K562 (cell line): ENCODE measurements around the gene CDAN1. TPM values are rescaled to one million over a fixed set of nuclear protein-coding genes. Genes with fewer than 3 reads are reported as not detected.
"Not testable (repeated sequence)": the region's sequence is repeated elsewhere in the genome, so short reads cannot be mapped to it uniquely, and the experiment has no call there.

Experiments
- ATAC-seq: fragments of 200-7000 bp; cut with Tn5 transposase; 3 replicates; pipeline ENCODE4 v1.9.1; 2020; ENCODE audit warnings: moderate library complexity
- BruUV-seq: library from RNA; stranded (reverse); fragments of 400-500 nt; replicated peaks from 2 replicates; lab custom pipeline; 2021; lab: Mats Ljungman, UMichigan
- CTCF ChIA-PET: fragments of 300-600 bp; formaldehyde crosslinking; extraction: SDS; loops from one replicate; lab custom pipeline; 2021; ENCODE audit warnings: low intra/inter-chr PET ratio; lab: Yijun Ruan, JAX
- POLR2A ChIA-PET: fragments of 300-600, 350-650 bp; sonication (Branson Sonifier 250); formaldehyde crosslinking; extraction: SDS; loops from one replicate; lab custom pipeline; 2021; ENCODE audit warnings: antibody characterized with exemption, inconsistent platforms; lab: Yijun Ruan, JAX
- DNase-seq, 4 experiments: peaks; one replicate each; pipeline versions ENCODE4 v3.0.0 to v3.0.0-alpha.2; 2011 to 2018; ENCODE audit warnings: low spot score in 3 of 4, mixed read lengths in 3 of 4; ENCODE audit errors: extremely low read depth in 1 of 4
- FAIRE-seq: peaks from 2 replicates; lab custom pipeline; 2011; peaks lifted over from hg19 to GRCh38; lab: Jason Lieb, UNC
- H2AFZ ChIP-seq: 2 replicates; pipeline ENCODE4 v1.6.0; 2011; ENCODE audit warnings: low read depth, low read length, control low read depth, inconsistent platforms
- H3K27ac ChIP-seq: fragments of 200-600 bp; 3 replicates; pipeline ENCODE4 v1.8.0; 2011; ENCODE audit warnings: low read depth, mild to moderate bottlenecking, control low read depth, inconsistent platforms, low read length, moderate library complexity, mixed read lengths; ENCODE audit errors: extremely low read depth
- H3K27me3 ChIP-seq, 2 experiments: fragments of 300-600 bp in 1 of 2; 2 replicates in 1 of 2; 3 replicates in 1 of 2; pipeline versions ENCODE4 v1.6.0 to v1.8.0; 2011; ENCODE audit warnings: inconsistent platforms in 2 of 2, low read length in 2 of 2, mild to moderate bottlenecking in 1 of 2, mixed read lengths in 1 of 2, moderate library complexity in 1 of 2; ENCODE audit not compliant: control insufficient read depth in 2 of 2, insufficient read depth in 2 of 2
- H3K36me3 ChIP-seq: fragments of 300-600 bp; 3 replicates; pipeline ENCODE4 v1.8.0; 2011; ENCODE audit warnings: mild to moderate bottlenecking, low read length, inconsistent platforms; ENCODE audit not compliant: control insufficient read depth, insufficient read depth
- H3K4me1 ChIP-seq, 2 experiments: fragments of 200-600 bp in 1 of 2; replicated peaks in 1 of 2; 2 replicates in 1 of 2; 3 replicates in 1 of 2; pipeline versions ENCODE4 v1.5.1 to v1.8.0; 2011; ENCODE audit warnings: inconsistent platforms in 2 of 2, low read length in 2 of 2, mild to moderate bottlenecking in 1 of 2, mixed read lengths in 1 of 2, moderate library complexity in 1 of 2; ENCODE audit not compliant: control insufficient read depth in 2 of 2, insufficient read depth in 2 of 2
- H3K4me2 ChIP-seq: 2 replicates; pipeline ENCODE4 v1.6.1; 2011; ENCODE audit warnings: low read length, control low read depth, inconsistent platforms, mixed read lengths; ENCODE audit not compliant: insufficient read depth
- H3K4me3 ChIP-seq: fragments of 200-600 bp; sonication (generic), shearing (Covaris generic); 2 replicates; pipeline ENCODE4 v1.5.1; 2016; ENCODE audit warnings: control low read depth, inconsistent platforms
- H3K79me2 ChIP-seq: fragments of 200-600 bp; 3 replicates; pipeline ENCODE4 v1.8.0; 2011; ENCODE audit warnings: low read length, inconsistent platforms; ENCODE audit not compliant: control insufficient read depth, insufficient read depth
- H3K9ac ChIP-seq, 2 experiments: 2 replicates each; pipeline versions ENCODE4 v1.6.0 to v1.6.1; 2011; ENCODE audit warnings: low read depth in 2 of 2, low read length in 2 of 2, control low read depth in 1 of 2, inconsistent platforms in 1 of 2, mild to moderate bottlenecking in 1 of 2, mixed read lengths in 1 of 2; ENCODE audit not compliant: insufficient read depth in 1 of 2
- H3K9me1 ChIP-seq: one replicate; pipeline ENCODE4 v1.6.0; 2011; ENCODE audit warnings: inconsistent platforms, mild to moderate bottlenecking, low read length, moderate library complexity; ENCODE audit not compliant: control insufficient read depth, insufficient read depth
- H3K9me3 ChIP-seq: replicated peaks from 2 replicates; pipeline ENCODE4 v1.5.1; 2011; ENCODE audit warnings: low read depth, low read length, inconsistent platforms; ENCODE audit not compliant: control insufficient read depth, insufficient read depth
- H4K20me1 ChIP-seq: replicated peaks from 2 replicates; pipeline ENCODE4 v1.6.1; 2011; ENCODE audit warnings: low read length, inconsistent platforms, mixed read lengths; ENCODE audit not compliant: control insufficient read depth, insufficient read depth
- CC2D1A ChIP-seq: fragments of 450-650 bp; IDR thresholded peaks from 2 replicates; pipeline ENCODE4 v1.6.1; 2017; ENCODE audit warnings: mild to moderate bottlenecking
- CHAMP1 ChIP-seq: fragments of 450-650 bp; IDR thresholded peaks from 2 replicates; pipeline ENCODE4 v1.6.1; 2016; ENCODE audit warnings: mild to moderate bottlenecking
- NR0B1 ChIP-seq: fragments of 450-650 bp; IDR thresholded peaks from one replicate; pipeline ENCODE4 v1.6.1; 2018; ENCODE audit warnings: mild to moderate bottlenecking, moderate library complexity; ENCODE audit not compliant: partially characterized antibody
- RBM25 ChIP-seq: fragments of 200-400 bp; formaldehyde crosslinking; IDR thresholded peaks from 2 replicates; pipeline ENCODE4 v1.6.1; 2018; ENCODE audit warnings: low read length, low read depth, moderate library complexity; ENCODE audit not compliant: severe bottlenecking
- ZNF347 ChIP-seq: fragments of 450-650 bp; formaldehyde crosslinking; IDR thresholded peaks from 2 replicates; pipeline ENCODE4 v1.4.0; 2020; ENCODE audit warnings: low read depth, mild to moderate bottlenecking, moderate library complexity
- ZNF431 ChIP-seq: sonication (generic); formaldehyde crosslinking; IDR thresholded peaks from 2 replicates; pipeline ENCODE4 v1.8.0; 2022; ENCODE audit warnings: mild to moderate bottlenecking, missing genetic modification reagents
- WGBS: fragments of 100-300 bp; shearing (Covaris generic); methylation state at CpG from one replicate; pipeline ENCODE4 v1.1.6; 2016; ENCODE audit warnings: low coverage, mixed read lengths; ENCODE audit not compliant: insufficient coverage; ENCODE audit errors: missing lambda C conversion rate; 5-methylcytosine and 5-hydroxymethylcytosine counted together
- in situ Hi-C: fragments of 300-500 bp; cut with MboI; formaldehyde crosslinking; loops from 4 replicates; pipeline ENCODE4 v1.15.0; 2018; ENCODE audit warnings: inconsistent platforms, mixed read lengths
- intact Hi-C: fragments of 100-400 bp; cut with micrococcal nuclease; formaldehyde crosslinking; loops from 2 replicates; pipeline ENCODE4 v1.14.2; 2022
- polyA plus RNA-seq, 8 experiments: library from polyadenylated mRNA; depleted of rRNA in 4 of 8; stranded (reverse) in 5 of 8; unstranded in 3 of 8; fragments of >200 nt; fragmentation: Nextera tagmentation in 2 of 8; fragmentation: Illumina TruSeq in 1 of 8; extraction: Ambion mirVana in 2 of 8; extraction: Trizol in 1 of 8; gene quantifications; 2 replicates each; pipeline versions ENCODE4 v1.2.1 to v1.2.3, GENCODE V29; 2011 to 2014; ENCODE audit warnings: inconsistent platforms in 1 of 8, missing spikeins in 1 of 8
- total RNA-seq, 7 experiments: library from RNA; depleted of rRNA in 6 of 7; stranded (reverse); fragments of >200 nt in 6 of 7; fragmentation: Illumina TruSeq in 2 of 7; extraction: Trizol in 2 of 7; gene quantifications; 2 replicates each; pipeline versions ENCODE4 v1.2.1 to v1.2.3, GENCODE V29; 2011 to 2021; ENCODE audit warnings: low replicate concordance in 1 of 7
- TF ChIP-seq, protein P1 (sequence below): fragments of 250-450 bp; sonication (Bioruptor Pico); IDR thresholded peaks from 2 replicates; pipeline ENCODE4 v1.8.0; 2021; ENCODE audit warnings: moderate library complexity, mild to moderate bottlenecking, inconsistent platforms

The CDAN1 gene
- total and polyA plus RNA-seq, 9 of the 15 experiments (the other 6 are each of a cell fraction or from before 2014, with no cell fraction given): 1.6 to 34.4 (median 13.8) TPM

DNA sequence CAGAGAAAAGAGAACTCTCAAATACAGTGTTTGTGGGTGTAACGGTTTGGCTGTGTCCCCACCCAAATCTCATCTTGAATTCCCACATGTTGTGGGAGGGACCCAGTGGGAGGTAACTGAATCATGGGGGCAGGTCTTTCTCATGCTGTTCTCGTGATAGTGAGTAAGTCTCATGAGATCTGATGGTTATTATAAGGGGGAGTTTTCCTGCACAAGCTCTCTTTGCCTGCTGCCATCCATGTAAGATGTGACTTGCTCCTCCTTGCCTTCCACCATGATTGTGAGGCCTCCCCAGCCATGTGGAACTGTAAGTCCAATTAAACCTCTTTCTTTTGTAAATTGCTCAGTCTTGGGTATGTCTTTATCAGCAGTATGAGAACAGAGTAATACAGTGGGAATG, 24.9 kb upstream of the CDAN1 start:
- H3K9me1 ChIP-seq, in situ Hi-C loops, H3K4me2 ChIP-seq, H2AFZ ChIP-seq, H3K27ac ChIP-seq, H3K27me3 ChIP-seq, CTCF ChIA-PET, H3K79me2 ChIP-seq, DNase-seq, FAIRE-seq, intact Hi-C loops: not testable (repeated sequence)
- 30% methylated on average over 2 of the region's 2 CpGs for WGBS
- TF ChIP-seq CC2D1A (peak; percentile 29; the same call in 1 of the 2 replicates), ZNF431 (peak; percentile 99), CHAMP1 (peak; percentile 20; the same call in 1 of the 2 replicates)
- TF ChIP-seq, all 486 proteins: peak for 3; not testable (repeated sequence) for 483
- H3K9me3 ChIP-seq, H3K9ac ChIP-seq, BruUV-seq, H3K4me3 ChIP-seq, POLR2A ChIA-PET, H3K4me1 ChIP-seq, ATAC-seq, H3K36me3 ChIP-seq, H4K20me1 ChIP-seq: not testable (repeated sequence)

- H3K4me2 ChIP-seq: no peak overlapping the region
- peaks cover 2% of the 10 kb centered on the region for H3K9me3 ChIP-seq
- H3K36me3 ChIP-seq: no peaks in the 10 kb centered on the region
- FAIRE-seq (no peak), DNase-seq (no peak), ATAC-seq (no peak)
- no peaks in the 10 kb centered on the region for H4K20me1 ChIP-seq
- WGBS: 0% methylated on average over 1 of the region's 1 CpG
- H3K4me1 ChIP-seq: peaks cover 0 to 2% of the 10 kb centered on the region in 2 experiments; a peak in 2 of 5 replicates
- no TSS peak for BruUV-seq
- H2AFZ ChIP-seq: no peak overlapping the region
- H3K9me1 ChIP-seq: no peaks in the 10 kb centered on the region
- no peaks in the 10 kb centered on the region for H3K27me3 ChIP-seq
- no peak overlapping the region for H3K4me3 ChIP-seq
- ChIA-PET CTCF (no interaction called here), POLR2A (no interaction called here)
- no peaks in the 10 kb centered on the region for H3K79me2 ChIP-seq
- no peak overlapping the region for H3K27ac ChIP-seq
- H3K9ac ChIP-seq: no peak overlapping the region
- intact Hi-C loops (no loop called here), in situ Hi-C loops (no loop called here)
- TF ChIP-seq ZNF347 (no peak), RBM25 (peak; percentile 52), NR0B1 (no peak)
- TF ChIP-seq, protein P1, sequence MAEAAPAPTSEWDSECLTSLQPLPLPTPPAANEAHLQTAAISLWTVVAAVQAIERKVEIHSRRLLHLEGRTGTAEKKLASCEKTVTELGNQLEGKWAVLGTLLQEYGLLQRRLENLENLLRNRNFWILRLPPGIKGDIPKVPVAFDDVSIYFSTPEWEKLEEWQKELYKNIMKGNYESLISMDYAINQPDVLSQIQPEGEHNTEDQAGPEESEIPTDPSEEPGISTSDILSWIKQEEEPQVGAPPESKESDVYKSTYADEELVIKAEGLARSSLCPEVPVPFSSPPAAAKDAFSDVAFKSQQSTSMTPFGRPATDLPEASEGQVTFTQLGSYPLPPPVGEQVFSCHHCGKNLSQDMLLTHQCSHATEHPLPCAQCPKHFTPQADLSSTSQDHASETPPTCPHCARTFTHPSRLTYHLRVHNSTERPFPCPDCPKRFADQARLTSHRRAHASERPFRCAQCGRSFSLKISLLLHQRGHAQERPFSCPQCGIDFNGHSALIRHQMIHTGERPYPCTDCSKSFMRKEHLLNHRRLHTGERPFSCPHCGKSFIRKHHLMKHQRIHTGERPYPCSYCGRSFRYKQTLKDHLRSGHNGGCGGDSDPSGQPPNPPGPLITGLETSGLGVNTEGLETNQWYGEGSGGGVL (CRISPR knock-in tag): no peak
Observed at GRCh38 chr15:42760759-42761158, 23.8 kb upstream of the CDAN1 start.
